Liver (tissue), 9 donors: ENCODE measurements around the gene OSBP2. TPM values are rescaled to one million over a fixed set of nuclear protein-coding genes. Genes with fewer than 3 reads are reported as not detected.

Experiments used
- DNase-seq: peaks from one replicate; pipeline ENCODE4 v3.0.0-alpha.2; 2017; ENCODE audit warnings: low spot score
- H3K27ac ChIP-seq, 2 donors: one replicate each; pipeline ENCODE4 v1.7.0; 2013; ENCODE audit warnings: inconsistent platforms in 2 of 2, low read length in 2 of 2, control low read depth in 1 of 2, low read depth in 1 of 2, mild to moderate bottlenecking in 1 of 2
- H3K27me3 ChIP-seq, 4 donors: one replicate each; pipeline versions ENCODE4 v1.6.1 to v1.7.0; 2013; ENCODE audit warnings: low read length in 3 of 4, inconsistent platforms in 1 of 4, mild to moderate bottlenecking in 1 of 4, moderate library complexity in 1 of 4; ENCODE audit not compliant: control insufficient read depth in 4 of 4, insufficient read depth in 4 of 4
- H3K36me3 ChIP-seq, 4 donors: one replicate each; pipeline versions ENCODE4 v1.6.1 to v1.7.0; 2013; ENCODE audit warnings: low read length in 3 of 4, mild to moderate bottlenecking in 3 of 4, low read depth in 1 of 4, moderate library complexity in 1 of 4; ENCODE audit not compliant: control insufficient read depth in 4 of 4, insufficient read depth in 3 of 4
- H3K4me1 ChIP-seq, 4 donors: one replicate each; pipeline versions ENCODE4 v1.6.1 to v1.7.0; 2013; ENCODE audit warnings: low read length in 3 of 4, mild to moderate bottlenecking in 3 of 4, moderate library complexity in 1 of 4; ENCODE audit not compliant: control insufficient read depth in 4 of 4, insufficient read depth in 4 of 4
- H3K4me3 ChIP-seq, 3 donors: one replicate each; pipeline versions ENCODE4 v1.6.1 to v1.7.0; 2013; ENCODE audit warnings: low read length in 3 of 3, control low read depth in 1 of 3, low read depth in 1 of 3, mild to moderate bottlenecking in 1 of 3
- H3K9ac ChIP-seq, 2 donors: one replicate each; pipeline ENCODE4 v1.7.0; 2013; ENCODE audit warnings: low read length in 2 of 2, mild to moderate bottlenecking in 2 of 2, moderate library complexity in 2 of 2, control low read depth in 1 of 2, low read depth in 1 of 2
- H3K9me3 ChIP-seq, 4 donors: one replicate each; pipeline versions ENCODE4 v1.6.1 to v1.7.0; 2013; ENCODE audit warnings: low read length in 3 of 4; ENCODE audit not compliant: control insufficient read depth in 4 of 4
- ATF3 ChIP-seq: IDR thresholded peaks from 2 replicates; pipeline ENCODE4 v1.6.1; 2016; ENCODE audit warnings: antibody characterized with exemption
- CTCF ChIP-seq: fragments of 150-350 bp; IDR thresholded peaks from 2 replicates; pipeline ENCODE4 v1.5.1; 2017; ENCODE audit warnings: improper control_type of control experiment, low read depth, low read length; ENCODE audit not compliant: missing input control
- EGR1 ChIP-seq, 2 donors: IDR thresholded peaks; 2 replicates each; pipeline ENCODE4 v1.6.1; 2016 to 2018; ENCODE audit warnings: antibody characterized with exemption in 2 of 2, low read depth in 2 of 2
- FOXA1 ChIP-seq: IDR thresholded peaks from 2 replicates; pipeline ENCODE4 v1.6.1; 2016; ENCODE audit warnings: antibody characterized with exemption
- FOXA2 ChIP-seq: IDR thresholded peaks from 2 replicates; pipeline ENCODE4 v1.6.1; 2016; ENCODE audit warnings: antibody characterized with exemption
- GABPA ChIP-seq, 2 donors: IDR thresholded peaks in 1 of 2; conservative IDR thresholded peaks in 1 of 2; 2 replicates each; pipeline ENCODE4 v1.6.1; 2016; ENCODE audit warnings: antibody characterized with exemption in 2 of 2, mild to moderate bottlenecking in 1 of 2, moderate library complexity in 1 of 2
- HNF4A ChIP-seq, 2 donors: conservative IDR thresholded peaks; 2 replicates each; pipeline ENCODE4 v1.6.1; 2016; ENCODE audit warnings: antibody characterized with exemption in 2 of 2, mild to moderate bottlenecking in 2 of 2
- HNF4G ChIP-seq: IDR thresholded peaks from 2 replicates; pipeline ENCODE4 v1.6.1; 2016; ENCODE audit warnings: antibody characterized with exemption
- JUND ChIP-seq, 2 donors: IDR thresholded peaks; 2 replicates each; pipeline ENCODE4 v1.6.1; 2016; ENCODE audit warnings: antibody characterized with exemption in 2 of 2
- MAX ChIP-seq: IDR thresholded peaks from 2 replicates; pipeline ENCODE4 v1.6.1; 2016; ENCODE audit warnings: antibody characterized with exemption
- NR2F2 ChIP-seq: IDR thresholded peaks from 2 replicates; pipeline ENCODE4 v1.6.1; 2016; ENCODE audit warnings: antibody characterized with exemption
- RAD21 ChIP-seq, 2 donors: IDR thresholded peaks; 2 replicates each; pipeline ENCODE4 v1.6.1; 2016; ENCODE audit warnings: antibody characterized with exemption in 2 of 2, mild to moderate bottlenecking in 2 of 2
- REST ChIP-seq: IDR thresholded peaks from 2 replicates; pipeline ENCODE4 v1.6.1; 2016; ENCODE audit warnings: antibody characterized with exemption, mild to moderate bottlenecking
- RXRA ChIP-seq, 2 donors: IDR thresholded peaks; 2 replicates each; pipeline ENCODE4 v1.6.1; 2017 to 2018; ENCODE audit warnings: antibody characterized with exemption in 2 of 2, mild to moderate bottlenecking in 1 of 2
- SP1 ChIP-seq: IDR thresholded peaks from 2 replicates; pipeline ENCODE4 v1.6.1; 2018; ENCODE audit warnings: antibody characterized with exemption, mild to moderate bottlenecking
- TAF1 ChIP-seq: conservative IDR thresholded peaks from 2 replicates; pipeline ENCODE4 v1.6.1; 2016; ENCODE audit warnings: antibody characterized with exemption, mild to moderate bottlenecking
- YY1 ChIP-seq: IDR thresholded peaks from 2 replicates; pipeline ENCODE4 v1.6.1; 2016; ENCODE audit warnings: antibody characterized with exemption, mild to moderate bottlenecking
- WGBS: extraction: QIAGEN DNeasy Blood & Tissue Kit; methylation state at CpG from one replicate; pipeline ENCODE4 v1.1.7; 2013; 5-methylcytosine and 5-hydroxymethylcytosine counted together
- polyA plus RNA-seq, 2 donors: library from polyadenylated mRNA; stranded (reverse) in 1 of 2; unstranded in 1 of 2; fragments of 200-250 nt in 1 of 2; fragments of >200 nt in 1 of 2; fragmentation: Nextera tagmentation in 1 of 2; extraction: Ambion mirVana in 1 of 2; gene quantifications; one replicate each; pipeline versions ENCODE4 v1.2.1 to v1.2.3, GENCODE V29; 2013 to 2015
- total RNA-seq, 2 donors: library from RNA; depleted of rRNA; stranded (reverse); fragments of >200 nt; gene quantifications; one replicate each; pipeline ENCODE4 v1.2.3, GENCODE V29; 2014
- donor health status: healthy.
- donor health status: healthy.
- donor health status: healthy.
- donor health status: healthy.
- donor health status: healthy.

OSBP2 gene
- total and polyA plus RNA-seq, 4 donors, result 0.43 to 192 (median 0.86) TPM

- Histone ChIP-seq H3K4me1 (no peaks in the 10 kb centered on the region), H3K9me3 (no peaks in the 10 kb centered on the region), H3K4me3 (no peak overlapping the region), H3K36me3 (no peaks in the 10 kb centered on the region), H3K27me3 (no peaks in the 10 kb centered on the region), H3K9ac (no peak overlapping the region), H3K27ac (no peak overlapping the region)
- WGBS, result 82% methylated on average over 6 of the region's 6 CpGs
- TF ChIP-seq TAF1 (no peak), ATF3 (no peak), HNF4A (conservative IDR thresholded peaks at IDR 0.05) (no peak), JUND (IDR thresholded peaks at IDR 0.05) (no peak), EGR1 (IDR thresholded peaks at IDR 0.05; ENCODE audit: low read depth in 2 of 2) (no peak), REST (no peak), FOXA2 (no peak), RAD21 (IDR thresholded peaks at IDR 0.05) (no peak)
- DNase-seq, result no peak
Observed at GRCh38 chr22:30767661-30768060, 73.0 kb downstream of the OSBP2 start.

- no peaks in the 10 kb centered on the region for H3K27me3 ChIP-seq
- WGBS, result 95% methylated on average over 9 of the region's 9 CpGs
- H3K27ac ChIP-seq, result no peak overlapping the region
- no peak overlapping the region for H3K9ac ChIP-seq
- H3K4me3 ChIP-seq, result no peak overlapping the region
- H3K9me3 ChIP-seq, result no peaks in the 10 kb centered on the region
- no peaks in the 10 kb centered on the region for H3K4me1 ChIP-seq
- no peak for DNase-seq
- no peaks in the 10 kb centered on the region for H3K36me3 ChIP-seq
- TF ChIP-seq GABPA (IDR thresholded peaks at IDR 0.05 in 1 of 2, conservative IDR thresholded peaks at IDR 0.05 in 1 of 2) (no peak), MAX (no peak), SP1 (no peak), NR2F2 (no peak), HNF4A (conservative IDR thresholded peaks at IDR 0.05) (no peak), RAD21 (IDR thresholded peaks at IDR 0.05) (no peak)
Observed at GRCh38 chr22:30770716-30771115, 76.0 kb downstream of the OSBP2 start.

DNA sequence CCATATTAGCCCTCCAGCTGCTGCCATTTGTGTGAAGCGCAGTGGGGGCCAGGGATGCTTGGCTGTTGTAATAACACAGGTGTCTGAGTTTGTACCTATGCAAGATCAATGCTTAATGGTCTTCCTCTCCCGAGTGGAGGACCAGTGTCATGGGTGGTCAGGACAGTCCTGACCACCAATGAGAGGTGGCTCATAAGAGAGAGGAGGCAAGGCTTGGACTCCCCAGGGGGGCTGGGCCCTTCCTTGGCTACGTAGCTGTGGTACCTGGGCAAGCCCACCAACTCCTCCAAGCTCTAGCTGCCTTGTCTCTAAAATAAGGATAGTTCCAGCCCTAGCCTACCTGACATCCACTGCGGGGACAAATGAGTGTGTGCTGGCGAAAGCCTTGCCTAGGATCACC, 79.2 kb downstream of the OSBP2 start:
- no peaks in the 10 kb centered on the region for H3K27me3 ChIP-seq
- H3K27ac ChIP-seq, result no peak overlapping the region
- DNase-seq, result no peak
- 92% methylated on average over 5 of the region's 5 CpGs for WGBS
- H3K9ac ChIP-seq, result no peak overlapping the region
- no peaks in the 10 kb centered on the region for H3K9me3 ChIP-seq
- H3K4me1 ChIP-seq, result no peaks in the 10 kb centered on the region
- no peaks in the 10 kb centered on the region for H3K36me3 ChIP-seq
- H3K4me3 ChIP-seq, result no peak overlapping the region
- TF ChIP-seq TAF1 (no peak), YY1 (no peak), RXRA (IDR thresholded peaks at IDR 0.05) (no peak), HNF4G (no peak), FOXA1 (no peak), REST (no peak), ATF3 (no peak), GABPA (IDR thresholded peaks at IDR 0.05 in 1 of 2, conservative IDR thresholded peaks at IDR 0.05 in 1 of 2) (no peak), SP1 (no peak), CTCF (no peak)
